HEK293 (cell line): Measurements from ENCODE around the gene STRN4.
A peak's percentile ranks its signal among the peaks of the same experiment; 100 is the strongest.

Experiments
- BCL11A ChIP-seq: fragments of 450-650 bp; formaldehyde crosslinking; IDR thresholded peaks from 2 replicates; pipeline ENCODE4 v1.5.1; 2016; ENCODE audit warnings: low read depth, missing biosample characterization, missing genetic modification characterization
- FEZF1 ChIP-seq: fragments of 450-650 bp; formaldehyde crosslinking; IDR thresholded peaks from 2 replicates; pipeline ENCODE4 v1.5.1; 2016; ENCODE audit warnings: missing biosample characterization, missing genetic modification characterization
- GFI1B ChIP-seq: fragments of 450-650 bp; formaldehyde crosslinking; IDR thresholded peaks from 2 replicates; pipeline ENCODE4 v1.5.1; 2016; ENCODE audit warnings: missing biosample characterization, missing genetic modification characterization
- GLIS1 ChIP-seq: fragments of 450-650 bp; formaldehyde crosslinking; IDR thresholded peaks from 2 replicates; pipeline ENCODE4 v1.5.1; 2016; ENCODE audit warnings: missing biosample characterization, missing genetic modification characterization
- GLIS2 ChIP-seq: fragments of 450-650 bp; formaldehyde crosslinking; IDR thresholded peaks from 2 replicates; pipeline ENCODE4 v1.5.1; 2016; ENCODE audit warnings: missing biosample characterization, missing genetic modification characterization
- HOXD13 ChIP-seq: sonication (generic); formaldehyde crosslinking; IDR thresholded peaks from 2 replicates; pipeline ENCODE4 v1.8.0; 2022; ENCODE audit warnings: missing genetic modification reagents, borderline replicate concordance
- KLF16 ChIP-seq: fragments of 450-650 bp; formaldehyde crosslinking; IDR thresholded peaks from 2 replicates; pipeline ENCODE4 v1.5.1; 2017; ENCODE audit warnings: missing biosample characterization, missing genetic modification characterization
- KLF9 ChIP-seq: fragments of 450-650 bp; formaldehyde crosslinking; IDR thresholded peaks from 2 replicates; pipeline ENCODE4 v1.5.1; 2016; ENCODE audit warnings: missing biosample characterization, missing genetic modification characterization, low read depth
- PRDM1 ChIP-seq: fragments of 450-650 bp; formaldehyde crosslinking; IDR thresholded peaks from 2 replicates; pipeline ENCODE4; 2016; ENCODE audit warnings: missing biosample characterization, missing genetic modification characterization
- SETDB1 ChIP-seq: IDR thresholded peaks from one replicate; pipeline ENCODE4 v1.6.1; 2017; ENCODE audit warnings: mild to moderate bottlenecking, low read length, moderate library complexity, mixed read lengths; ENCODE audit not compliant: insufficient read length
- TRIM28 ChIP-seq: IDR thresholded peaks from 2 replicates; pipeline ENCODE4 v1.6.1; 2011; ENCODE audit warnings: low read length, control low read depth, borderline replicate concordance
- WT1 ChIP-seq: fragments of 450-650 bp; formaldehyde crosslinking; IDR thresholded peaks from 2 replicates; pipeline ENCODE4 v1.5.1; 2016; ENCODE audit warnings: missing biosample characterization, missing genetic modification characterization
- ZFP37 ChIP-seq: fragments of 450-650 bp; formaldehyde crosslinking; IDR thresholded peaks from 2 replicates; pipeline ENCODE4 v1.5.1; 2016; ENCODE audit warnings: missing biosample characterization, missing genetic modification characterization
- ZFP41 ChIP-seq: fragments of 450-650 bp; formaldehyde crosslinking; IDR thresholded peaks from 2 replicates; pipeline ENCODE4 v1.5.1; 2016; ENCODE audit warnings: missing biosample characterization, missing genetic modification characterization, borderline replicate concordance
- ZFP69B ChIP-seq: fragments of 450-650 bp; formaldehyde crosslinking; IDR thresholded peaks from 2 replicates; pipeline ENCODE4 v1.5.1; 2016; ENCODE audit warnings: missing biosample characterization, missing genetic modification characterization
- ZNF16 ChIP-seq: fragments of 450-650 bp; formaldehyde crosslinking; IDR thresholded peaks from 2 replicates; pipeline ENCODE4 v1.5.1; 2016; ENCODE audit warnings: low read depth, missing biosample characterization, missing genetic modification characterization
- ZNF169 ChIP-seq: fragments of 450-650 bp; formaldehyde crosslinking; IDR thresholded peaks from 2 replicates; pipeline ENCODE4 v1.5.1; 2016; ENCODE audit warnings: missing biosample characterization, missing genetic modification characterization
- ZNF174 ChIP-seq: fragments of 450-650 bp; formaldehyde crosslinking; IDR thresholded peaks from 2 replicates; pipeline ENCODE4 v1.5.0; 2017; ENCODE audit warnings: missing biosample characterization, mild to moderate bottlenecking, missing genetic modification characterization
- ZNF223 ChIP-seq: fragments of 450-650 bp; formaldehyde crosslinking; IDR thresholded peaks from 2 replicates; pipeline ENCODE4 v1.5.1; 2016; ENCODE audit warnings: missing biosample characterization, missing genetic modification characterization
- ZNF23 ChIP-seq: fragments of 450-650 bp; formaldehyde crosslinking; IDR thresholded peaks from 2 replicates; pipeline ENCODE4 v1.5.1; 2016; ENCODE audit warnings: missing biosample characterization, missing genetic modification characterization, borderline replicate concordance
- ZNF239 ChIP-seq: fragments of 450-650 bp; formaldehyde crosslinking; IDR thresholded peaks from 2 replicates; pipeline ENCODE4 v1.5.1; 2016; ENCODE audit warnings: missing biosample characterization, missing genetic modification characterization
- ZNF37A ChIP-seq: fragments of 450-650 bp; IDR thresholded peaks from 2 replicates; pipeline ENCODE4 v1.5.1; 2018; ENCODE audit warnings: missing biosample characterization, missing genetic modification characterization
- ZNF394 ChIP-seq: fragments of 450-650 bp; formaldehyde crosslinking; IDR thresholded peaks from 2 replicates; pipeline ENCODE4 v1.5.1; 2016; ENCODE audit warnings: missing biosample characterization, missing genetic modification characterization, mild to moderate bottlenecking, moderate library complexity, borderline replicate concordance
- ZNF596 ChIP-seq: fragments of 450-650 bp; IDR thresholded peaks from 2 replicates; pipeline ENCODE4 v1.5.0; 2018; ENCODE audit warnings: missing biosample characterization, mild to moderate bottlenecking, missing genetic modification characterization, moderate library complexity
- ZNF621 ChIP-seq: fragments of 450-650 bp; formaldehyde crosslinking; IDR thresholded peaks from 2 replicates; pipeline ENCODE4 v1.5.1; 2017; ENCODE audit warnings: missing biosample characterization, missing genetic modification characterization
- ZNF660 ChIP-seq: fragments of 450-650 bp; IDR thresholded peaks from 2 replicates; pipeline ENCODE4 v1.5.1; 2018; ENCODE audit warnings: missing biosample characterization, mild to moderate bottlenecking, missing genetic modification characterization
- ZNF747 ChIP-seq: fragments of 450-650 bp; formaldehyde crosslinking; IDR thresholded peaks from 2 replicates; pipeline ENCODE4 v1.5.1; 2016; ENCODE audit warnings: missing biosample characterization, missing genetic modification characterization
- ZSCAN30 ChIP-seq: fragments of 450-650 bp; IDR thresholded peaks from 2 replicates; pipeline ENCODE4 v1.5.1; 2018; ENCODE audit warnings: missing biosample characterization, mild to moderate bottlenecking, missing genetic modification characterization, moderate library complexity
- TF ChIP-seq, protein P1 (sequence below): fragments of 450-650 bp; formaldehyde crosslinking; IDR thresholded peaks from 2 replicates; pipeline ENCODE4 v1.5.1; 2016; ENCODE audit warnings: missing biosample characterization, missing genetic modification characterization
- TF ChIP-seq, protein P2 (sequence below): fragments of 450-650 bp; formaldehyde crosslinking; IDR thresholded peaks from 2 replicates; pipeline ENCODE4 v1.5.1; 2016; ENCODE audit warnings: missing biosample characterization, missing genetic modification characterization
- TF ChIP-seq, protein P3 (sequence below): fragments of 450-650 bp; formaldehyde crosslinking; IDR thresholded peaks from 2 replicates; pipeline ENCODE4 v1.5.1; 2017; ENCODE audit warnings: missing biosample characterization, missing genetic modification characterization
- TF ChIP-seq, protein P4 (sequence below): fragments of 450-650 bp; formaldehyde crosslinking; IDR thresholded peaks from 2 replicates; pipeline ENCODE4 v1.5.1; 2016; ENCODE audit warnings: missing biosample characterization, missing genetic modification characterization

The STRN4 gene

DNA sequence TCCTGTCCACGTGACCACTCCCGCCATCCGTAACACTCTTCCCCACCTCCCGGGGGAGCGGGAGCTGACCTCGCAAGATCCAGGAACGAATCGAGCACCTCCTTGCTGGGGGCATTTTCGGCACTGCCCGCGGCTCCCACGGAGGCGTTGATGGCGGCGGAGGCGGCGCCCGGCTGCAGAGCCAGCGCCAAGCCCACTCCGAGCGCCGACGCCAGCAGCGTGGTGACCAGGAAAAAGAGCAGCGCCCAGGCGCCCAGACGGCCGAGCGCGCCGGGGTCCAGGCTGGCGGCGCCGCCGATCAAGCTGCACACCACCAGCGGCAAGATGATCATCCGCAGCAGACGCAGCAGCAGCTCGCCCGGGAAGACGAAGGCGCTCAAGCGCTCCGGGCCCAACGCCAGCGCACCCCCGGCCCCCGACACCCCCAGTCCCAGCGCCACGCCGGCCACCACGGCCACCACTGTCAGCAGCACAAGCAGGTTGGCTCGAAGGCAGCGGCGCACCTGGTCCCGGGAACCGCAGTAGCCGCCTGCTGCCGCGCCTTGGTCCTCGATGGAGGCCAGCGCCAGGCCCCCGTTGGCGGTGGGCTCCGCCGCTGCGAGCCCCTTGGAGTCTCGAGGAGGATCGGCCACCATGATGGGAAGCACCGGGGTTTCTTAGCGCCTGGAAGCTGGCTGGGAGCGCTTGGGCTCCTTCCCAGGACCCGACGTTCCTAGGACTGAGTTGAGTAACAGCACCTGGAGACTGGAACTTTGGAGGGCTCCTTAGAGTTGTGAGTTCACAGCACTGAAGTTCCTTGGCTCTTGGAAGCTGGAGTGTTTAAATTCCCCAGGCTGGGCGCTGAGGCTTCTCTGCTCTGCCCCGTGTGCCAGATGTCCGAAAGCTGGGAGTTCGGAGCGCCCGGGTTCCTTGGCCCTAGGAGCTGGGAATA is 41.3 kb upstream of the STRN4 start (continued):
- TF ChIP-seq ZNF621 (tag by site-specific recombination) (no peak), ZNF16 (tag by site-specific recombination) (no peak), ZNF23 (tag by site-specific recombination) (no peak), BCL11A (tag by site-specific recombination) (0 out of 2 replicates have a peak, but pooled peaks have one; percentile 20), ZFP37 (tag by site-specific recombination) (no peak), ZNF174 (no peak), GLIS1 (tag by site-specific recombination) (peak; percentile 99), ZNF596 (tag by site-specific recombination) (no peak), ZFP41 (tag by site-specific recombination) (no peak), ZNF223 (tag by site-specific recombination) (0 out of 2 replicates have a peak, but pooled peaks have one; percentile 42), ZNF169 (no peak), ZNF37A (tag by site-specific recombination) (no peak), FEZF1 (tag by site-specific recombination) (peak; percentile 85), TRIM28 (no peak), HOXD13 (CRISPR knock-in tag) (no peak), PRDM1 (tag by site-specific recombination) (no peak), GFI1B (no peak), WT1 (tag by site-specific recombination) (no peak; the same call in 1 of the 2 replicates), KLF16 (tag by site-specific recombination) (peak; percentile 82), KLF9 (tag by site-specific recombination) (peak; percentile 62), ZNF239 (no peak), ZNF660 (tag by site-specific recombination) (peak; percentile 52), ZFP69B (tag by site-specific recombination) (no peak; the same call in 1 of the 2 replicates), GLIS2 (peak; percentile 92), ZNF747 (tag by site-specific recombination) (no peak), SETDB1 (no peak), ZNF394 (tag by site-specific recombination) (peak; percentile 13; the same call in 1 of the 2 replicates), ZSCAN30 (tag by site-specific recombination) (0 out of 2 replicates have a peak, but pooled peaks have one; percentile 59)
- TF ChIP-seq, protein P1, sequence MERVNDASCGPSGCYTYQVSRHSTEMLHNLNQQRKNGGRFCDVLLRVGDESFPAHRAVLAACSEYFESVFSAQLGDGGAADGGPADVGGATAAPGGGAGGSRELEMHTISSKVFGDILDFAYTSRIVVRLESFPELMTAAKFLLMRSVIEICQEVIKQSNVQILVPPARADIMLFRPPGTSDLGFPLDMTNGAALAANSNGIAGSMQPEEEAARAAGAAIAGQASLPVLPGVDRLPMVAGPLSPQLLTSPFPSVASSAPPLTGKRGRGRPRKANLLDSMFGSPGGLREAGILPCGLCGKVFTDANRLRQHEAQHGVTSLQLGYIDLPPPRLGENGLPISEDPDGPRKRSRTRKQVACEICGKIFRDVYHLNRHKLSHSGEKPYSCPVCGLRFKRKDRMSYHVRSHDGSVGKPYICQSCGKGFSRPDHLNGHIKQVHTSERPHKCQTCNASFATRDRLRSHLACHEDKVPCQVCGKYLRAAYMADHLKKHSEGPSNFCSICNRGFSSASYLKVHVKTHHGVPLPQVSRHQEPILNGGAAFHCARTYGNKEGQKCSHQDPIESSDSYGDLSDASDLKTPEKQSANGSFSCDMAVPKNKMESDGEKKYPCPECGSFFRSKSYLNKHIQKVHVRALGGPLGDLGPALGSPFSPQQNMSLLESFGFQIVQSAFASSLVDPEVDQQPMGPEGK (tag by site-specific recombination), result peak; percentile 81
- TF ChIP-seq, protein P2, sequence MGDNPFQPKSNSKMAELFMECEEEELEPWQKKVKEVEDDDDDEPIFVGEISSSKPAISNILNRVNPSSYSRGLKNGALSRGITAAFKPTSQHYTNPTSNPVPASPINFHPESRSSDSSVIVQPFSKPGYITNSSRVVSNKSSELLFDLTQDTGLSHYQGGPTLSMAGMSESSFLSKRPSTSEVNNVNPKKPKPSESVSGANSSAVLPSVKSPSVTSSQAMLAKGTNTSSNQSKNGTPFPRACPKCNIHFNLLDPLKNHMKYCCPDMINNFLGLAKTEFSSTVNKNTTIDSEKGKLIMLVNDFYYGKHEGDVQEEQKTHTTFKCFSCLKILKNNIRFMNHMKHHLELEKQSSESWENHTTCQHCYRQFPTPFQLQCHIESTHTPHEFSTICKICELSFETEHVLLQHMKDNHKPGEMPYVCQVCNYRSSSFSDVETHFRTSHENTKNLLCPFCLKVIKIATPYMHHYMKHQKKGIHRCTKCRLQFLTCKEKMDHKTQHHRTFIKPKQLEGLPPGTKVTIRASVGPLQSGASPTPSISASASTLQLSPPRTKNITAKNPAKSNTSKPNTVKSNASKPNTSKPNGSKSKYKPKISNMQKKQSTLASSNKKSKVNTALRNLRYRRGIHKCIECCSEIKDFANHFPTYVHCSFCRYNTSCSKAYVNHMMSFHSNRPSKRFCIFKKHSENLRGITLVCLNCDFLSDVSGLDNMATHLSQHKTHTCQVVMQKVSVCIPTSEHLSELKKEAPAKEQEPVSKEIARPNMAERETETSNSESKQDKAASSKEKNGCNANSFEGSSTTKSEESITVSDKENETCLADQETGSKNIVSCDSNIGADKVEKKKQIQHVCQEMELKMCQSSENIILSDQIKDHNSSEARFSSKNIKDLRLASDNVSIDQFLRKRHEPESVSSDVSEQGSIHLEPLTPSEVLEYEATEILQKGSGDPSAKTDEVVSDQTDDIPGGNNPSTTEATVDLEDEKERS (tag by site-specific recombination), result no peak
- TF ChIP-seq, protein P3, sequence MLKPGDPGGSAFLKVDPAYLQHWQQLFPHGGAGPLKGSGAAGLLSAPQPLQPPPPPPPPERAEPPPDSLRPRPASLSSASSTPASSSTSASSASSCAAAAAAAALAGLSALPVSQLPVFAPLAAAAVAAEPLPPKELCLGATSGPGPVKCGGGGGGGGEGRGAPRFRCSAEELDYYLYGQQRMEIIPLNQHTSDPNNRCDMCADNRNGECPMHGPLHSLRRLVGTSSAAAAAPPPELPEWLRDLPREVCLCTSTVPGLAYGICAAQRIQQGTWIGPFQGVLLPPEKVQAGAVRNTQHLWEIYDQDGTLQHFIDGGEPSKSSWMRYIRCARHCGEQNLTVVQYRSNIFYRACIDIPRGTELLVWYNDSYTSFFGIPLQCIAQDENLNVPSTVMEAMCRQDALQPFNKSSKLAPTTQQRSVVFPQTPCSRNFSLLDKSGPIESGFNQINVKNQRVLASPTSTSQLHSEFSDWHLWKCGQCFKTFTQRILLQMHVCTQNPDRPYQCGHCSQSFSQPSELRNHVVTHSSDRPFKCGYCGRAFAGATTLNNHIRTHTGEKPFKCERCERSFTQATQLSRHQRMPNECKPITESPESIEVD (tag by site-specific recombination), result no peak
- TF ChIP-seq, protein P4, sequence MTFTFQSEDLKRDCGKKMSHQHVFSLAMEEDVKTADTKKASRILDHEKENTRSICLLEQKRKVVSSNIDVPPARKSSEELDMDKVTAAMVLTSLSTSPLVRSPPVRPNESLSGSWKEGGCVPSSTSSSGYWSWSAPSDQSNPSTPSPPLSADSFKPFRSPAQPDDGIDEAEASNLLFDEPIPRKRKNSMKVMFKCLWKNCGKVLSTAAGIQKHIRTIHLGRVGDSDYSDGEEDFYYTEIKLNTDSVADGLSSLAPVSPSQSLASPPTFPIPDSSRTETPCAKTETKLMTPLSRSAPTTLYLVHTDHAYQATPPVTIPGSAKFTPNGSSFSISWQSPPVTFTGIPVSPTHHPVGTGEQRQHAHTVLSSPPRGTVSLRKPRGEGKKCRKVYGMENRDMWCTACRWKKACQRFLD, result no peak
